SJSA1 (cell line): Measurements from ENCODE around the gene STX4. TPM values are rescaled to one million over a fixed set of nuclear protein-coding genes. Genes with fewer than 3 reads are reported as not detected.

Experiments used
- DNase-seq, 2 experiments: peaks; one replicate each; pipeline ENCODE4 v3.0.0-alpha.2; 2015 to 2020; ENCODE audit warnings: low spot score in 2 of 2, low read depth in 1 of 2
- H3K27ac ChIP-seq: fragments of 250-450 bp; sonication (Bioruptor Pico); 2 replicates; pipeline ENCODE4 v1.5.1; 2020; ENCODE audit warnings: mild to moderate bottlenecking, moderate library complexity
- H3K27me3 ChIP-seq: fragments of 250-450 bp; sonication (Bioruptor Pico); replicated peaks from 2 replicates; pipeline ENCODE4 v1.5.1; 2020; ENCODE audit warnings: mild to moderate bottlenecking, moderate library complexity
- H3K36me3 ChIP-seq: fragments of 250-450 bp; sonication (Bioruptor Pico); 2 replicates; pipeline ENCODE4 v1.5.1; 2020; ENCODE audit warnings: mild to moderate bottlenecking
- H3K4me1 ChIP-seq: fragments of 250-450 bp; sonication (Bioruptor Pico); replicated peaks from 2 replicates; pipeline ENCODE4 v1.6.1; 2021; ENCODE audit warnings: mild to moderate bottlenecking
- H3K4me3 ChIP-seq: fragments of 250-450 bp; sonication (Bioruptor Pico); 2 replicates; pipeline ENCODE4 v1.5.1; 2020; ENCODE audit warnings: mild to moderate bottlenecking
- H3K9me3 ChIP-seq: fragments of 250-450 bp; sonication (Bioruptor Pico); replicated peaks from 2 replicates; pipeline ENCODE4 v1.5.1; 2020; ENCODE audit warnings: mild to moderate bottlenecking
- total RNA-seq: library from RNA; depleted of rRNA; stranded (reverse); fragments of >200 nt; shearing (Covaris generic); gene quantifications from 2 replicates; pipeline ENCODE4 v1.2.3, GENCODE V29; 2014

STX4 gene
- total RNA-seq, 1 experiment from 2014 or later = 11.8 TPM

- Histone ChIP-seq H3K9me3 (no peaks in the 10 kb centered on the region), H3K27me3 (no peaks in the 10 kb centered on the region), H3K27ac (no peak overlapping the region), H3K4me3 (no peak overlapping the region), H3K36me3 (no peaks in the 10 kb centered on the region), H3K4me1 (no peaks in the 10 kb centered on the region)
- DNase-seq = no peak
Observed at GRCh38 chr16:31022544-31023251, 10.7 kb upstream of the STX4 start.

DNA sequence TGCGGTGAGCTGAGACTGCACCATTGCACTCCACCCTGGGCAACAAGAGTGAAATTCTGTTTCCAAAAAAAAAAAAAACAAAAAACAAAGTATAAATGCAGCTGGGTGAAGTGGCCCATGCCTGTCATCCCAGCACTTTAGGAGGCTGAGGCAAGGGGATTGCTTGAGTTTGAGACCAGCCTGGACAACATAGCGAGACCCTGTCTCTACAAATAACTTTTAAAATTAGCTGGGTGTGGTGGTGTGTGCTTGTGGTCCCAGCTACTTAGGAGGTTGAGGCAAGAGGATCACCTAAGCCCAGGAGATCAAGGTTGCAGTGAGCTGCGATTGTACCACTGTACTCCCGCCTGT is 10.1 kb upstream of the STX4 start:
- Histone ChIP-seq H3K27me3 (no peaks in the 10 kb centered on the region), H3K36me3 (no peaks in the 10 kb centered on the region), H3K4me3 (no peak overlapping the region), H3K9me3 (no peaks in the 10 kb centered on the region), H3K27ac (no peak overlapping the region), H3K4me1 (no peaks in the 10 kb centered on the region)
- no peak for DNase-seq

- no peaks in the 10 kb centered on the region for H3K27me3 ChIP-seq
- no peaks in the 10 kb centered on the region for H3K4me1 ChIP-seq
- no peaks in the 10 kb centered on the region for H3K9me3 ChIP-seq
Observed at GRCh38 chr16:31023627-31024226, 9.6 kb upstream of the STX4 start.

DNA sequence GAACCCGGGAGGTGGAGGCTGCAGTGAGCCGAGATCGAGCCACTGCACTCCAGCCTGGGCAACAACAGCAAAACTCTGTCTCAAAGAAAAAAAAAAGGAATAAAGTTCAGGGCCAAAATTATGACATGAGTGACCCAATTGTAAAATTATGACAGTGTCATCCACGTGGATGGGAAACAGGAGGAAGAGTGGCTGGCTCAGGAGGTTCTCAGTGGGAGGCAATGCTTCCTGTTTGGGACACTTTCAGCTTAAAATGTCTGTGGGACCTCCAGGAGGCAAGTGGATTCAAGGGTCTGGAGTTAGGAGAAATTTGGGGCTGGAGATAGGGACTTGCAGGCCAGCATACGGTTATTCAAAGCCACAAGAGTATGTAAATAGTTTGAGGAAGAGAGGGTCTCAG is 8.0 kb upstream of the STX4 start:
- Histone ChIP-seq H3K4me1 (no peaks in the 10 kb centered on the region), H3K9me3 (no peaks in the 10 kb centered on the region), H3K27me3 (no peaks in the 10 kb centered on the region), H3K36me3 (no peaks in the 10 kb centered on the region), H3K27ac (no peak overlapping the region), H3K4me3 (no peak overlapping the region)
- no peak for DNase-seq

More at GRCh38 chr16:31023627-31024226, 9.6 kb upstream of the STX4 start:
- Histone ChIP-seq H3K27ac (no peak overlapping the region), H3K4me3 (no peak overlapping the region), H3K36me3 (no peaks in the 10 kb centered on the region)
- no peak for DNase-seq

DNA sequence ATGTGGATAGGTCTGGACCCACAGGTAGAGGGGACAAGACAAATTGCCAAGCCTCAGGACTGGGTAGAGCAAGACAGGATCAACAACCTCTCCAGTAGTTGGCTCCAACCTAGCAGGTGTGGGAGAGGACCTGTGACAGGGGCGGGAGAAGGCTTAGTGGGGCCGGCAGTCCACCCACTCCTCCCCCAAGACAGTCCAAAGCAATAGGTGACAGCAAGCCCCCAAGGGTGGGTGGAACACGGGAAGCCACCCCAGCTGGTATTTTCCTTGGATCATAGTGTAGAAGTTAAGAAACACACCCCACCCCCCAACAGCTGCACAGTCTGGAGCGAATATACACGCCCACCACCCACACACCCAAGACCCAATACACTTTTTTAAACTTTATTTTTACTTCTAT is 4.1 kb upstream of the STX4 start:
- Histone ChIP-seq H3K36me3 (0 out of 2 replicates have a peak, but pooled peaks cover 3% of the 10 kb centered on the region), H3K9me3 (no peaks in the 10 kb centered on the region), H3K4me1 (peaks cover 8% of the 10 kb centered on the region), H3K27ac (no peak overlapping the region), H3K27me3 (no peaks in the 10 kb centered on the region), H3K4me3 (no peak overlapping the region)
- no peak for DNase-seq

DNA sequence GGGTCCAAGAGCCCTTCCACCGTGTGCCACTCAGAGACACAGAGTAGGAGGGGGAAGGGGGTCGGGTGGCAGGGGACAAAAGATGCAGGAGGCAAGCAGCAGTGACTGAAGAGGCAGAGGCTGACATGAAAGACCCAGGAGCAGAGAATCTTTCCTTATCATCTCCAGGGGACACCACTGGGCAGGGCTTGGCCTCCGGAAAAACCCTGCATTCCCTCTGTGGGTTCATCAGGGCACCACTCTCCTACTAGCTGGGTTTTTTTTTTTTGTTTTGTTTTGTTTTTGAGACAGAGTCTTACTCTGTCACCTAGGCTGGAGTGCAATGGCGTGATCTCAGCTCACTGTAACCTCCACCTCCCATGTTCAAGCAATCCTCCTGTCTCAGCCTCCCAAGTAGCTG is 2.1 kb upstream of the STX4 start:
- H3K27ac ChIP-seq = no peak overlapping the region
- H3K4me1 ChIP-seq = peaks cover 11% of the 10 kb centered on the region
- H3K9me3 ChIP-seq = no peaks in the 10 kb centered on the region
- no peak for DNase-seq
- H3K27me3 ChIP-seq = no peaks in the 10 kb centered on the region
- peaks cover 19% of the 10 kb centered on the region for H3K36me3 ChIP-seq
- no peak overlapping the region for H3K4me3 ChIP-seq

DNA sequence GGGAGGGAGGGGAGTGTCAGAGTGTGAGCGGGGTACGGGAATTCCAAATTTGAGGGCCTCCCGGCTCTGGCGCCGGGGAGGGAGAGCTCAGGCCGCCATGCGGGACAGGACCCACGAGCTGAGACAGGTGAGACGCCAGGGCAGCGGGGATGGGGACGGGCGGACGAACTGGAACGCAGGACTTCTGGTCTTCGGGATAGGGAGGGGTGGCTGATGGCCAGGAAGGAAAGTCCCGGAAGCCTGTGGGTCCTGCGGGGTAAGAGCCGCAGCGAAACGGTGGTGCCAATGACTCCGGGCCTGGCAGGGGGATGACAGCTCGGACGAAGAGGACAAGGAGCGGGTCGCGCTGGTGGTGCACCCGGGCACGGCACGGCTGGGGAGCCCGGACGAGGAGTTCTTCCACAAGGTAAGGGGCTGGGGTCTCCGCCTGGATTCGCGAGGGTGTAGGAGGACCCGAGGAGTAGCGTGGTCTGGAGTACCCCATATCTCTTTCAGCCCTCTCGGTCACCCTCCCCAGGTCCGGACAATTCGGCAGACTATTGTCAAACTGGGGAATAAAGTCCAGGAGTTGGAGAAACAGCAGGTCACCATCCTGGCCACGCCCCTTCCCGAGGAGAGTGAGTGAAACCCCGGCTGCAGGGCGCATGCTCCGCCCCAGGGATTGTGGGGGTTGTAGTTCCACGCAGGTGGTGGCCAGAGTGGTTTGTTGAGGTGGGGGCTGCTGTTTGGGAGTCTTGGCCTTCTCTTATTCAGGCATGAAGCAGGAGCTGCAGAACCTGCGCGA is 543 bp downstream of the STX4 start:
- Histone ChIP-seq H3K4me1 (peaks cover 11% of the 10 kb centered on the region), H3K36me3 (peaks cover 19% of the 10 kb centered on the region), H3K27ac (no peak overlapping the region), H3K9me3 (no peaks in the 10 kb centered on the region), H3K27me3 (no peaks in the 10 kb centered on the region), H3K4me3 (peak overlapping the region; percentile 72)
- DNase-seq = peak; percentile 70 to 88

- no peak for DNase-seq
- Histone ChIP-seq H3K4me3 (no peak overlapping the region), H3K36me3 (peaks cover 33% of the 10 kb centered on the region), H3K9me3 (no peaks in the 10 kb centered on the region), H3K4me1 (peaks cover 11% of the 10 kb centered on the region), H3K27ac (no peak overlapping the region), H3K27me3 (no peaks in the 10 kb centered on the region)
Observed at GRCh38 chr16:31036691-31037090, 3.3 kb downstream of the STX4 start.

DNA sequence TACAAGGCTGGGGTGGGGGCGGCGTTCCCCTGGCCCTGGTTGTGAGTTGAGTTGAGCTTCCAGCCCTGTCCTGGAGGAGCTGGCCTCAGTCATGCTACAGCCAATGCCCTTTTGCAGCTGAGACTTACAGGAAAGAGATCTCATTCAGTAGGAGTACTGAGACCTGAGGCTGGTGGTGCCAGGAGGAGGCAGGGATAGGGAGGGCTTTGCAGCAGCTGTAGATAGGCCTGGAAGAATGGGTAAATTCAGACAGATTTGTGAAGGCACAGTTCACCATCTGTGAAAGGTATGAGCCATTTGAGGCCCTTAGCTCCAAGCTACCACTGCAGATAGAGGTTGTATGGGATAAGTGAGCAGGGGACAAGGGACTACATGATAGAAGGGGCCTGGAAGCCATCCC is 5.6 kb downstream of the STX4 start:
- H3K36me3 ChIP-seq = peaks cover 39% of the 10 kb centered on the region
- no peak for DNase-seq
- H3K9me3 ChIP-seq = no peaks in the 10 kb centered on the region
- H3K27ac ChIP-seq = no peak overlapping the region
- no peaks in the 10 kb centered on the region for H3K27me3 ChIP-seq
- no peak overlapping the region for H3K4me3 ChIP-seq
- 0 out of 2 replicates have a peak, but pooled peaks cover 4% of the 10 kb centered on the region for H3K4me1 ChIP-seq

DNA sequence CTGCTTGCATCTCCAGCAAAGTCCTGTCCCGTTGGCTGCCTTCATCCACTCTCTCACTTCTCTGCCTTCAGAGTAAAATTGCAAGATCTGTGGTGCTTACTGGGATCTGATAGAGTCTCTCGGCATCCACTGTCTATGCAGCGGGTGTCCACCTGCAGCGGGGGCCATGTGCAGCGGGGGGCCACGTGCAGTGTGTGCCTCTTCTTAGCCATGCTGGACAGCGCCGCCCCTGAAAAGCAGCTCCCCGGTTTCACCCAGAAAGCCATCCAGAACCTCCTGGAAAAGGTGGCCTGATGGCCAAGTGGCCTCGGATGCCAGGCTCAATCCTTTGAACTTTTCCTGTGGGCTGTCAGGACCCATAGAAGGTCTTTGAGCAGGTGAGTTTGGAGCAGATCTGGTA is 9.5 kb downstream of the STX4 start:
- Histone ChIP-seq H3K27me3 (no peaks in the 10 kb centered on the region), H3K27ac (no peak overlapping the region), H3K4me1 (no peaks in the 10 kb centered on the region), H3K36me3 (peaks cover 23% of the 10 kb centered on the region), H3K9me3 (no peaks in the 10 kb centered on the region), H3K4me3 (no peak overlapping the region)
- DNase-seq = no peak

- no peak overlapping the region for H3K4me3 ChIP-seq
- H3K27ac ChIP-seq = no peak overlapping the region
- H3K4me1 ChIP-seq = no peaks in the 10 kb centered on the region
- H3K27me3 ChIP-seq = no peaks in the 10 kb centered on the region
- peaks cover 23% of the 10 kb centered on the region for H3K36me3 ChIP-seq
- no peaks in the 10 kb centered on the region for H3K9me3 ChIP-seq
- DNase-seq = no peak
Observed at GRCh38 chr16:31043352-31043751, 10.0 kb downstream of the STX4 start.

DNA sequence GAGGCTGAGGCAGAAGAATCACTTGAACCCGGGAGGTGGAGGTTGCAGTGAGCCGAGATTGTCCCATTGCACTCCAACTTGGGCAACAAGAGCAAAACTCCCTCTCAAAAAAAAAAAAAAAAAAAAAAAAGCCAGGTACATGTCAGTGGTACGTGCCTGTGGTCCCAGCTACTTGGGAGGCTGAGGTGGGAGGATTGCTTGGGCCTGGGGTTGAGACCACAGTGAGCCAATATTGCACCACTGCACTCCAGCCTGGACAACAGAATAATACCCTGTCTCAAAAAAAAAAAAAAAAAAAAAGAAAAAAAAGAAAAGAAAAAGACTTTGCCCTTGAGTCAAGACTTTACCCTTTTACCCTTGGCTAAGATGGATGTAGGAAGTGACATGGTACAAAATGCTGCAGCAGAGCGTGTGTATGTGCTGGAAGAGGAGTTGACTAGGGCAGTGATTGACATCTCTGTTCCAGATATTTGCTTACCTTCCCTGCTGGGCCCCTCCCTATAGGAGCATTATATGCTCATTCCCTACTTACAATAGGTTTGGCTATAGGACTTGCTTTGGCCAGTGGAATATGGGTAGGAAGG is 10.6 kb downstream of the STX4 start:
- H3K4me1 ChIP-seq = no peaks in the 10 kb centered on the region
- peaks cover 22% of the 10 kb centered on the region for H3K36me3 ChIP-seq
- no peak overlapping the region for H3K4me3 ChIP-seq
- no peaks in the 10 kb centered on the region for H3K9me3 ChIP-seq
- no peak overlapping the region for H3K27ac ChIP-seq
- no peaks in the 10 kb centered on the region for H3K27me3 ChIP-seq
- DNase-seq = no peak

GRCh38 chr16:31050280-31051030 is 17.1 kb downstream of the STX4 start:
- DNase-seq = no peak
- H3K27me3 ChIP-seq = no peaks in the 10 kb centered on the region
- no peaks in the 10 kb centered on the region for H3K36me3 ChIP-seq
- no peak overlapping the region for H3K4me3 ChIP-seq
- no peak overlapping the region for H3K27ac ChIP-seq
- peaks cover 9% of the 10 kb centered on the region for H3K4me1 ChIP-seq
- no peaks in the 10 kb centered on the region for H3K9me3 ChIP-seq
